GM23338 (cell line): Measurements from ENCODE around the gene ATP12A.

Source experiments
- CTCF ChIP-seq, 2 experiments: fragments of 200-600 bp in 1 of 2; sonication (generic) in 1 of 2; conservative IDR thresholded peaks; 2 replicates each; pipeline versions ENCODE4 v1.5.1 to v1.6.1; 2016 to 2017; ENCODE audit warnings: antibody characterized with exemption in 2 of 2, low read depth in 2 of 2, mild to moderate bottlenecking in 2 of 2, moderate library complexity in 1 of 2
- EZH2 ChIP-seq: fragments of 200-600 bp; sonication (generic); IDR thresholded peaks from one replicate; pipeline ENCODE4 v1.8.0; 2017; ENCODE audit warnings: antibody characterized with exemption, mild to moderate bottlenecking, low read depth; ENCODE audit not compliant: unreplicated experiment
- REST ChIP-seq: IDR thresholded peaks from one replicate; pipeline ENCODE4 v1.6.1; 2018; ENCODE audit warnings: antibody characterized with exemption; ENCODE audit not compliant: unreplicated experiment

GRCh38 chr13:24668511-24668910, 11.7 kb upstream of the ATP12A start:
- TF ChIP-seq EZH2 (no peak), CTCF (conservative IDR thresholded peaks at IDR 0.05; ENCODE audit: low read depth in 2 of 2) (no peak), REST (no peak)
